Neural cell (in vitro differentiated cells): ENCODE measurements around the gene CLTRN. TPM values are rescaled to one million over a fixed set of nuclear protein-coding genes. Genes with fewer than 3 reads are reported as not detected.

ENCODE experiments used
- H2AFZ ChIP-seq: fragments of 200-600, 300-800 bp; sonication (generic), shearing (Covaris generic); 2 replicates; pipeline ENCODE4 v1.6.0; 2014; ENCODE audit warnings: low read depth, mild to moderate bottlenecking, antibody characterized with exemption, low read length, moderate library complexity
- H3F3A ChIP-seq: fragments of 200-600 bp; shearing (Covaris generic); 2 replicates; pipeline ENCODE4 v1.6.1; 2016; ENCODE audit warnings: mild to moderate bottlenecking, moderate library complexity, mixed read lengths, antibody characterized with exemption, low read length; ENCODE audit not compliant: insufficient read depth, poor library complexity, severe bottlenecking
- H3K27ac ChIP-seq: fragments of 200-600, 300-800 bp; sonication (generic), shearing (Covaris generic); 2 replicates; pipeline ENCODE4 v1.5.1; 2014; ENCODE audit warnings: mild to moderate bottlenecking, low read length, moderate library complexity
- H3K27me3 ChIP-seq: fragments of 300-800, 200-600 bp; sonication (generic), shearing (Covaris generic); 2 replicates; pipeline ENCODE4 v1.6.0; 2014; ENCODE audit warnings: mild to moderate bottlenecking, low read depth, low read length, moderate library complexity; ENCODE audit not compliant: insufficient read depth
- H3K36me3 ChIP-seq: fragments of 300-800, 200-600 bp; sonication (generic), shearing (Covaris generic); 2 replicates; pipeline ENCODE4 v1.5.1; 2014; ENCODE audit warnings: mild to moderate bottlenecking, antibody characterized with exemption, low read length, moderate library complexity; ENCODE audit not compliant: insufficient read depth
- H3K4me2 ChIP-seq: fragments of 300-800, 200-600 bp; sonication (generic), shearing (Covaris generic); 2 replicates; pipeline ENCODE4 v1.6.0; 2014; ENCODE audit warnings: mild to moderate bottlenecking, low read length
- H3K4me3 ChIP-seq: fragments of 300-800, 200-600 bp; sonication (generic), shearing (Covaris generic); 2 replicates; pipeline ENCODE4 v1.5.1; 2014; ENCODE audit warnings: mild to moderate bottlenecking, low read length, moderate library complexity
- H3K79me2 ChIP-seq: fragments of 200-600 bp; shearing (Covaris generic); replicated peaks from 2 replicates; pipeline ENCODE4 v1.6.0; 2014; ENCODE audit warnings: mild to moderate bottlenecking, low read length, moderate library complexity; ENCODE audit not compliant: insufficient read depth
- H3K9ac ChIP-seq: fragments of 300-800, 200-600 bp; sonication (generic), shearing (Covaris generic); 2 replicates; pipeline ENCODE4 v1.6.1; 2016; ENCODE audit warnings: mild to moderate bottlenecking, low read length, mixed read lengths
- H3K9me2 ChIP-seq: fragments of 200-600 bp; shearing (Covaris generic); 2 replicates; pipeline ENCODE4 v1.6.1; 2016; ENCODE audit warnings: mild to moderate bottlenecking, low read length, mixed read lengths; ENCODE audit not compliant: insufficient read depth
- H3K9me3 ChIP-seq: fragments of 200-600, 300-800 bp; sonication (generic), shearing (Covaris generic); 2 replicates; pipeline ENCODE4 v1.6.1; 2016; ENCODE audit warnings: mild to moderate bottlenecking, mixed run types, low read length, moderate library complexity, mixed read lengths
- H4K20me1 ChIP-seq: fragments of 200-600 bp; shearing (Covaris generic); 2 replicates; pipeline ENCODE4 v1.6.1; 2016; ENCODE audit warnings: mild to moderate bottlenecking, mixed run types; ENCODE audit not compliant: insufficient read depth
- CTCF ChIP-seq: fragments of 450-650 bp; IDR thresholded peaks from 2 replicates; pipeline ENCODE4 v1.5.1; 2014; ENCODE audit warnings: antibody characterized with exemption, mild to moderate bottlenecking, moderate library complexity; ENCODE audit not compliant: poor library complexity, severe bottlenecking
- EP300 ChIP-seq: fragments of 450-650 bp; conservative IDR thresholded peaks from 2 replicates; pipeline ENCODE4 v1.6.1; 2014; ENCODE audit warnings: antibody characterized with exemption, mild to moderate bottlenecking, moderate library complexity; ENCODE audit not compliant: poor library complexity, severe bottlenecking
- MXI1 ChIP-seq: fragments of 450-650 bp; conservative IDR thresholded peaks from 2 replicates; pipeline ENCODE4 v1.6.1; 2014; ENCODE audit warnings: antibody characterized with exemption, mild to moderate bottlenecking; ENCODE audit not compliant: poor library complexity, severe bottlenecking
- POLR2AphosphoS5 ChIP-seq: IDR thresholded peaks from 2 replicates; pipeline ENCODE4 v1.6.1; 2012
- RAD21 ChIP-seq: fragments of 450-650 bp; conservative IDR thresholded peaks from 2 replicates; pipeline ENCODE4 v1.6.1; 2014; ENCODE audit warnings: antibody characterized with exemption, mild to moderate bottlenecking, moderate library complexity
- REST ChIP-seq: IDR thresholded peaks from 2 replicates; pipeline ENCODE4 v1.6.1; 2012; ENCODE audit warnings: borderline replicate concordance
- TAF1 ChIP-seq: IDR thresholded peaks from 2 replicates; pipeline ENCODE4 v1.6.1; 2012; ENCODE audit warnings: low read depth
- polyA plus RNA-seq: library from polyadenylated mRNA; depleted of rRNA; stranded (reverse); fragments of >200 nt; gene quantifications from 2 replicates; pipeline ENCODE4 v1.2.3, GENCODE V29; 2014

CLTRN gene
- polyA plus RNA-seq, 1 donor from 2014 or later, result 2.2 TPM

- no peak overlapping the region for H3K4me3 ChIP-seq
- H3K9ac ChIP-seq, result no peak overlapping the region
- no peak overlapping the region for H3K27ac ChIP-seq
- H3K9me3 ChIP-seq, result no peaks in the 10 kb centered on the region
- H3K27me3 ChIP-seq, result no peaks in the 10 kb centered on the region
- no peak overlapping the region for H3K4me2 ChIP-seq
- no peaks in the 10 kb centered on the region for H3K79me2 ChIP-seq
- H3K9me2 ChIP-seq, result no peaks in the 10 kb centered on the region
- no peak overlapping the region for H2AFZ ChIP-seq
- no peak for TF ChIP-seq CTCF
- TF ChIP-seq POLR2AphosphoS5, result no peak
- no peak for TF ChIP-seq MXI1
- TF ChIP-seq EP300, result no peak
- H4K20me1 ChIP-seq, result no peaks in the 10 kb centered on the region
- H3K36me3 ChIP-seq, result no peaks in the 10 kb centered on the region
- H3F3A ChIP-seq, result no peaks in the 10 kb centered on the region
Measured at GRCh38 chrX:15619053-15619755, 45.4 kb downstream of the CLTRN start.

- Histone ChIP-seq H3K27me3 (no peaks in the 10 kb centered on the region), H4K20me1 (no peaks in the 10 kb centered on the region), H3K9me2 (no peaks in the 10 kb centered on the region)
Measured at GRCh38 chrX:15617111-15617510, 47.5 kb downstream of the CLTRN start.

More at GRCh38 chrX:15617111-15617510, 47.5 kb downstream of the CLTRN start:
- TF ChIP-seq REST (no peak), CTCF (no peak), TAF1 (no peak), MXI1 (no peak), POLR2AphosphoS5 (no peak), RAD21 (no peak)
- no peak overlapping the region for H3K4me2 ChIP-seq
- no peaks in the 10 kb centered on the region for H3K36me3 ChIP-seq
- no peaks in the 10 kb centered on the region for H3F3A ChIP-seq
- no peak overlapping the region for H3K4me3 ChIP-seq
- H2AFZ ChIP-seq, result no peak overlapping the region
- no peaks in the 10 kb centered on the region for H3K79me2 ChIP-seq
- no peak overlapping the region for H3K9ac ChIP-seq
- H3K27ac ChIP-seq, result no peak overlapping the region
- no peaks in the 10 kb centered on the region for H3K9me3 ChIP-seq
